HepG2 (cell line): ENCODE measurements around the gene GALNT18. TPM values are rescaled to one million over a fixed set of nuclear protein-coding genes. Genes with fewer than 3 reads are reported as not detected.

Experiments used
- ATAC-seq: fragments of 200-7000 bp; cut with Tn5 transposase; 3 replicates; pipeline ENCODE4 v1.9.1; 2020; ENCODE audit warnings: mild to moderate bottlenecking, moderate library complexity
- BruUV-seq: library from RNA; stranded (reverse); fragments of 400-500 nt; replicated peaks from 2 replicates; lab custom pipeline; 2021; lab: Mats Ljungman, UMichigan
- CTCF ChIA-PET: fragments of 300-600 bp; formaldehyde crosslinking; extraction: SDS; loops from one replicate; lab custom pipeline; 2021; ENCODE audit warnings: low total read pairs, inconsistent platforms, low intra/inter-chr PET ratio; lab: Yijun Ruan, JAX
- POLR2A ChIA-PET: fragments of 350-600 bp; sonication (Branson Sonifier 250); formaldehyde crosslinking; loops from one replicate; lab custom pipeline; 2020; ENCODE audit warnings: antibody characterized with exemption, inconsistent platforms; lab: Yijun Ruan, JAX
- DNase-seq: peaks from one replicate; pipeline ENCODE4 v3.0.0-alpha.2; 2015; ENCODE audit warnings: low spot score
- FAIRE-seq: peaks from 3 replicates; lab custom pipeline; 2011; peaks lifted over from hg19 to GRCh38; lab: Jason Lieb, UNC
- H2AFZ ChIP-seq: one replicate; pipeline ENCODE4 v1.6.1; 2011; ENCODE audit warnings: low read length, inconsistent platforms
- H3K27ac ChIP-seq: fragments of 300-600 bp; 3 replicates; pipeline ENCODE4 v1.8.0; 2011; ENCODE audit warnings: mixed run types, mild to moderate bottlenecking, mixed read lengths, low read length, inconsistent platforms; ENCODE audit not compliant: insufficient read depth; ENCODE audit errors: extremely low read length
- H3K27me3 ChIP-seq, 2 experiments: fragments of 200-600 bp in 1 of 2; 2 replicates in 1 of 2; 3 replicates in 1 of 2; pipeline versions ENCODE4 v1.6.0 to v1.8.0; 2011; ENCODE audit warnings: low read length in 2 of 2, mild to moderate bottlenecking in 2 of 2, moderate library complexity in 2 of 2, inconsistent platforms in 1 of 2; ENCODE audit not compliant: insufficient read depth in 2 of 2, control insufficient read depth in 1 of 2
- H3K36me3 ChIP-seq, 2 experiments: fragments of 200-600 bp in 1 of 2; replicated peaks in 1 of 2; 2 replicates in 1 of 2; 3 replicates in 1 of 2; pipeline versions ENCODE4 v1.5.1 to v1.8.0; 2011; ENCODE audit warnings: low read length in 2 of 2, inconsistent platforms in 1 of 2; ENCODE audit not compliant: insufficient read depth in 2 of 2, control insufficient read depth in 1 of 2
- H3K4me1 ChIP-seq: 2 replicates; pipeline ENCODE4 v1.5.1; 2012; ENCODE audit warnings: low read length, inconsistent platforms; ENCODE audit not compliant: insufficient read depth
- H3K4me2 ChIP-seq: 2 replicates; pipeline ENCODE4 v1.6.0; 2011; ENCODE audit warnings: low read depth, low read length, inconsistent platforms
- H3K4me3 ChIP-seq, 3 experiments: fragments of 200-600 bp in 1 of 3; sonication (generic), shearing (Covaris generic) in 1 of 3; replicated peaks in 1 of 3; 2 replicates each; pipeline ENCODE4 v1.5.1; 2011 to 2016; ENCODE audit warnings: low read length in 3 of 3, inconsistent platforms in 2 of 3, low read depth in 2 of 3, mild to moderate bottlenecking in 2 of 3, control low read depth in 1 of 3, mixed read lengths in 1 of 3; ENCODE audit not compliant: insufficient read depth in 1 of 3
- H3K79me2 ChIP-seq: one replicate; pipeline ENCODE4 v1.6.1; 2011; ENCODE audit warnings: low read length, inconsistent platforms; ENCODE audit not compliant: insufficient read depth
- H3K9ac ChIP-seq: 2 replicates; pipeline ENCODE4 v1.6.0; 2011; ENCODE audit warnings: mild to moderate bottlenecking, low read depth, low read length, inconsistent platforms; ENCODE audit not compliant: insufficient read depth
- H3K9me3 ChIP-seq: 2 replicates; pipeline ENCODE4 v1.5.1; 2012; ENCODE audit warnings: mild to moderate bottlenecking, low read length
- H4K20me1 ChIP-seq: 2 replicates; pipeline ENCODE4 v1.6.0; 2011; ENCODE audit warnings: inconsistent platforms, mild to moderate bottlenecking, low read length, moderate library complexity; ENCODE audit not compliant: insufficient read depth
- DPF2 ChIP-seq: sonication (generic); formaldehyde crosslinking; IDR thresholded peaks from 2 replicates; pipeline ENCODE4 v1.4.0; 2020; ENCODE audit warnings: mild to moderate bottlenecking, low read depth, missing genetic modification reagents, borderline replicate concordance
- GZF1 ChIP-seq: sonication (generic); formaldehyde crosslinking; IDR thresholded peaks from 2 replicates; pipeline ENCODE4 v1.5.1; 2020; ENCODE audit warnings: mild to moderate bottlenecking, missing genetic modification reagents
- KAT2B ChIP-seq: fragments of 150-350 bp; IDR thresholded peaks from 2 replicates; pipeline ENCODE4 v1.6.1; 2014; ENCODE audit warnings: low read depth, low read length, borderline replicate concordance
- MEIS2 ChIP-seq: sonication (generic); formaldehyde crosslinking; IDR thresholded peaks from 2 replicates; pipeline ENCODE4 v1.9.0; 2021; ENCODE audit warnings: mild to moderate bottlenecking, missing genetic modification reagents
- SP1 ChIP-seq, 2 experiments: fragments of 450-650 bp in 1 of 2; sonication (generic) in 1 of 2; formaldehyde crosslinking in 1 of 2; IDR thresholded peaks; 2 replicates each; pipeline versions ENCODE4 v1.4.0 to v1.6.1; 2016 to 2020; ENCODE audit warnings: missing genetic modification reagents in 1 of 2
- SP4 ChIP-seq: sonication (generic); formaldehyde crosslinking; IDR thresholded peaks from 2 replicates; pipeline ENCODE4 v1.8.1; 2023; ENCODE audit warnings: mild to moderate bottlenecking, missing genetic modification reagents
- STAG1 ChIP-seq: sonication (generic); formaldehyde crosslinking; IDR thresholded peaks from 2 replicates; pipeline ENCODE4 v1.4.0; 2020; ENCODE audit warnings: missing genetic modification reagents
- STAT6 ChIP-seq: sonication (generic); formaldehyde crosslinking; IDR thresholded peaks from 2 replicates; pipeline ENCODE4 v1.4.0; 2020; ENCODE audit warnings: missing genetic modification reagents, mild to moderate bottlenecking, borderline replicate concordance
- TRAFD1 ChIP-seq: sonication (generic); formaldehyde crosslinking; IDR thresholded peaks from 2 replicates; pipeline ENCODE4 v1.5.1; 2020; ENCODE audit warnings: missing genetic modification reagents, mild to moderate bottlenecking, borderline replicate concordance
- XBP1 ChIP-seq: sonication (generic); formaldehyde crosslinking; IDR thresholded peaks from 2 replicates; pipeline ENCODE4 v1.5.0; 2020; ENCODE audit warnings: missing genetic modification reagents
- ZNF644 ChIP-seq: IDR thresholded peaks from 2 replicates; pipeline ENCODE4 v1.6.1; 2016; ENCODE audit warnings: low read depth
- WGBS: methylation state at CpG from one replicate; pipeline ENCODE4 v1.1.6; 2017; ENCODE audit warnings: low lambda C conversion rate; 5-methylcytosine and 5-hydroxymethylcytosine counted together
- in situ Hi-C: cut with HindIII; loops from 2 replicates; pipeline ENCODE4 v1.10.0; 2017; ENCODE audit warnings: low pct_unique_long_range_greater_than_20kb; ENCODE audit not compliant: extremely low pct_ligation_motif_present
- intact Hi-C: fragments of 100-400 bp; cut with micrococcal nuclease; formaldehyde crosslinking; loops from one replicate; pipeline ENCODE4 v1.10.0; 2022; ENCODE audit not compliant: unreplicated experiment
- polyA plus RNA-seq, 8 experiments: library from polyadenylated mRNA; depleted of rRNA in 3 of 8; stranded (reverse) in 7 of 8; unstranded in 1 of 8; fragments of >200 nt; fragmentation: Illumina TruSeq in 4 of 8; extraction: Trizol in 4 of 8; gene quantifications; 2 replicates each; pipeline versions ENCODE4 v1.2.1 to v1.2.3, GENCODE V29; 2011 to 2016; ENCODE audit warnings: low read depth in 4 of 8, missing spikeins in 1 of 8, mixed read lengths in 1 of 8; ENCODE audit not compliant: insufficient read depth in 1 of 8
- total RNA-seq, 5 experiments: library from RNA; depleted of rRNA; stranded (reverse); fragments of >200 nt; fragmentation: Illumina TruSeq; extraction: Trizol; gene quantifications; 2 replicates each; pipeline ENCODE4 v1.2.3, GENCODE V29; 2016; ENCODE audit warnings: low read depth in 1 of 5

GALNT18 gene
- total and polyA plus RNA-seq, 2 of the 13 experiments (the other 11 are each of a cell fraction or from before 2014, with no cell fraction given), result 0.11 TPM; not detected in 1

- in situ Hi-C loops, result no loop called here
- POLR2A ChIA-PET, result no interaction called here
- H3K36me3 ChIP-seq, result no peaks in the 10 kb centered on the region
Measured at GRCh38 chr11:11667056-11667455, 45.3 kb upstream of the GALNT18 start.

More at GRCh38 chr11:11667056-11667455, 45.3 kb upstream of the GALNT18 start:
- ATAC-seq, result no peak
- H3K4me3 ChIP-seq, result no peak overlapping the region
- DNase-seq, result no peak
- no peaks in the 10 kb centered on the region for H4K20me1 ChIP-seq
- FAIRE-seq, result no peak
- CTCF ChIA-PET, result no interaction called here
- WGBS, result 15% methylated on average over 3 of the region's 3 CpGs
- intact Hi-C loops, result no loop called here
- H3K9ac ChIP-seq, result no peak overlapping the region
- H3K9me3 ChIP-seq, result no peaks in the 10 kb centered on the region
- H3K27ac ChIP-seq, result no peak overlapping the region
- BruUV-seq, result no TSS peak
- no peaks in the 10 kb centered on the region for H3K79me2 ChIP-seq
- no peak overlapping the region for H2AFZ ChIP-seq
- H3K4me2 ChIP-seq, result no peak overlapping the region
- TF ChIP-seq STAG1 (CRISPR knock-in tag) (no peak), TRAFD1 (CRISPR knock-in tag) (no peak), STAT6 (CRISPR knock-in tag) (no peak), KAT2B (no peak), SP4 (CRISPR knock-in tag) (no peak), XBP1 (CRISPR knock-in tag) (no peak), GZF1 (CRISPR knock-in tag) (no peak), DPF2 (CRISPR knock-in tag) (no peak), SP1 (IDR thresholded peaks at IDR 0.05) (no peak), SP1 (CRISPR knock-in tag; IDR thresholded peaks at IDR 0.05) (no peak), MEIS2 (CRISPR knock-in tag) (no peak), ZNF644 (no peak)
- TF ChIP-seq, all 625 proteins: peak for 0
- no peaks in the 10 kb centered on the region for H3K4me1 ChIP-seq
- H3K27me3 ChIP-seq, result peaks cover 0 to 33% of the 10 kb centered on the region in 2 experiments; a peak in 3 of 5 replicates
